Liver (tissue), 9 donors: ENCODE results near the gene MICOS13. TPM values are rescaled to one million over a fixed set of nuclear protein-coding genes. Genes with fewer than 3 reads are reported as not detected.

Experiments
- DNase-seq: peaks from one replicate; pipeline ENCODE4 v3.0.0-alpha.2; 2017; ENCODE audit warnings: low spot score
- H3K27ac ChIP-seq, 2 donors: one replicate each; pipeline ENCODE4 v1.7.0; 2013; ENCODE audit warnings: inconsistent platforms in 2 of 2, low read length in 2 of 2, control low read depth in 1 of 2, low read depth in 1 of 2, mild to moderate bottlenecking in 1 of 2
- H3K27me3 ChIP-seq, 4 donors: one replicate each; pipeline versions ENCODE4 v1.6.1 to v1.7.0; 2013; ENCODE audit warnings: low read length in 3 of 4, inconsistent platforms in 1 of 4, mild to moderate bottlenecking in 1 of 4, moderate library complexity in 1 of 4; ENCODE audit not compliant: control insufficient read depth in 4 of 4, insufficient read depth in 4 of 4
- H3K36me3 ChIP-seq, 4 donors: one replicate each; pipeline versions ENCODE4 v1.6.1 to v1.7.0; 2013; ENCODE audit warnings: low read length in 3 of 4, mild to moderate bottlenecking in 3 of 4, low read depth in 1 of 4, moderate library complexity in 1 of 4; ENCODE audit not compliant: control insufficient read depth in 4 of 4, insufficient read depth in 3 of 4
- H3K4me1 ChIP-seq, 4 donors: one replicate each; pipeline versions ENCODE4 v1.6.1 to v1.7.0; 2013; ENCODE audit warnings: low read length in 3 of 4, mild to moderate bottlenecking in 3 of 4, moderate library complexity in 1 of 4; ENCODE audit not compliant: control insufficient read depth in 4 of 4, insufficient read depth in 4 of 4
- H3K4me3 ChIP-seq, 3 donors: one replicate each; pipeline versions ENCODE4 v1.6.1 to v1.7.0; 2013; ENCODE audit warnings: low read length in 3 of 3, control low read depth in 1 of 3, low read depth in 1 of 3, mild to moderate bottlenecking in 1 of 3
- H3K9ac ChIP-seq, 2 donors: one replicate each; pipeline ENCODE4 v1.7.0; 2013; ENCODE audit warnings: low read length in 2 of 2, mild to moderate bottlenecking in 2 of 2, moderate library complexity in 2 of 2, control low read depth in 1 of 2, low read depth in 1 of 2
- H3K9me3 ChIP-seq, 4 donors: one replicate each; pipeline versions ENCODE4 v1.6.1 to v1.7.0; 2013; ENCODE audit warnings: low read length in 3 of 4; ENCODE audit not compliant: control insufficient read depth in 4 of 4
- EGR1 ChIP-seq, 2 donors: IDR thresholded peaks; 2 replicates each; pipeline ENCODE4 v1.6.1; 2016 to 2018; ENCODE audit warnings: antibody characterized with exemption in 2 of 2, low read depth in 2 of 2
- FOXA1 ChIP-seq: IDR thresholded peaks from 2 replicates; pipeline ENCODE4 v1.6.1; 2016; ENCODE audit warnings: antibody characterized with exemption
- FOXA2 ChIP-seq: IDR thresholded peaks from 2 replicates; pipeline ENCODE4 v1.6.1; 2016; ENCODE audit warnings: antibody characterized with exemption
- HNF4G ChIP-seq: IDR thresholded peaks from 2 replicates; pipeline ENCODE4 v1.6.1; 2016; ENCODE audit warnings: antibody characterized with exemption
- MAX ChIP-seq: IDR thresholded peaks from 2 replicates; pipeline ENCODE4 v1.6.1; 2016; ENCODE audit warnings: antibody characterized with exemption
- NR2F2 ChIP-seq: IDR thresholded peaks from 2 replicates; pipeline ENCODE4 v1.6.1; 2016; ENCODE audit warnings: antibody characterized with exemption
- REST ChIP-seq: IDR thresholded peaks from 2 replicates; pipeline ENCODE4 v1.6.1; 2016; ENCODE audit warnings: antibody characterized with exemption, mild to moderate bottlenecking
- SP1 ChIP-seq: IDR thresholded peaks from 2 replicates; pipeline ENCODE4 v1.6.1; 2018; ENCODE audit warnings: antibody characterized with exemption, mild to moderate bottlenecking
- TAF1 ChIP-seq: conservative IDR thresholded peaks from 2 replicates; pipeline ENCODE4 v1.6.1; 2016; ENCODE audit warnings: antibody characterized with exemption, mild to moderate bottlenecking
- YY1 ChIP-seq: IDR thresholded peaks from 2 replicates; pipeline ENCODE4 v1.6.1; 2016; ENCODE audit warnings: antibody characterized with exemption, mild to moderate bottlenecking
- WGBS: extraction: QIAGEN DNeasy Blood & Tissue Kit; methylation state at CpG from one replicate; pipeline ENCODE4 v1.1.7; 2013; 5-methylcytosine and 5-hydroxymethylcytosine counted together
- polyA plus RNA-seq, 2 donors: library from polyadenylated mRNA; stranded (reverse) in 1 of 2; unstranded in 1 of 2; fragments of 200-250 nt in 1 of 2; fragments of >200 nt in 1 of 2; fragmentation: Nextera tagmentation in 1 of 2; extraction: Ambion mirVana in 1 of 2; gene quantifications; one replicate each; pipeline versions ENCODE4 v1.2.1 to v1.2.3, GENCODE V29; 2013 to 2015
- total RNA-seq, 2 donors: library from RNA; depleted of rRNA; stranded (reverse); fragments of >200 nt; gene quantifications; one replicate each; pipeline ENCODE4 v1.2.3, GENCODE V29; 2014
- TF ChIP-seq, protein P1 (sequence below): IDR thresholded peaks from 2 replicates; pipeline ENCODE4 v1.6.1; 2016; ENCODE audit warnings: antibody characterized with exemption
- TF ChIP-seq, protein P2 (sequence below): IDR thresholded peaks from 2 replicates; pipeline ENCODE4 v1.6.1; 2016; ENCODE audit warnings: antibody characterized with exemption
- donor health status: healthy.
- donor health status: healthy.
- donor health status: healthy.
- donor health status: healthy.
- donor health status: healthy.

MICOS13 gene
- total and polyA plus RNA-seq, 4 donors, result 11.5 to 84.0 (median 30.8) TPM

DNA sequence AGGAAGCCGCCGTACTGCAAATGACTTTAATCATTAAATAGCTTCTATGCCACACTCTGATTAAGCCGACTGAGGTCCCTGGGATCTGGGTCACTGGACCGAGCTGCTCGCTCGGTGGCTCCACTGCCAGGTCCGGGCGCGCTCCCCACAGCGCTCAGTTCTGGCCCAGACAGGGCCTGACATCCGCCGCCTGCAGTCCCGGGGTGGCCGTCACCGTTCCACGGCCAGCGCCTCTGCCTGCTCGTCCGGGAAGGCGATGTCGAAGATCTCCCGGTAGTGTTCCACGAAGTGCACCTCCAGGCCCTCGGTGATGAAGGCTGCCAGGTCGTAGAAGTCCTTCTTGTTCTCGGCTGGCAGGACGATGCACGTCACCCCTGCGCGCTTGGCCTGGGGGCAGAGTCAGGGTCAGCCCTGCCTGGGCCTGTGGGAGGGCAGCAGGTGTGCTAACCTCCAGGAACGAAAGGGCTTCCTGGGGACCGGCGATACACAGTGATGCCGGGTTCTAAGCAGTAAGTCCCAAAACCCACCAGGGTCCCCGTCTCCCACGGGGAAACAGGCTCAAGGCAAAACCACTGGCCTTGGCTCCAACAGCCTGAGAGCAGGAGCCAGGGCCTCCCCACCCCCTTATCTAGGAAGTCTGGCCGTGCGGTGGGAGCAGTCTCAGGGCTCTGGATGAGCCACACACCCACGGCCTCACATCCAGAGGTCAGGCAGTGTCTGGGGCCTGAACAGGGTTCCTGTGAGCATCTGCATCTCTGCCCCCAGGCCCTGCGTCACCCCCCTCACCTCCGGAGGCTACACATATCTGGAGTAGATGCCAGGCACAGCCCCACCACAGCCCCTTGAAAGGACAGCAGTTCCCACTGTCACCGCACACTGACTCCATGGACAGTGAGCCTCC, 11.8 kb upstream of the MICOS13 start:
- no peak overlapping the region for H3K9ac ChIP-seq
- no peak for DNase-seq
- peaks cover 6 to 27% (median 11%) of the 10 kb centered on the region in 4 donors for H3K4me1 ChIP-seq
- no peaks in the 10 kb centered on the region for H3K9me3 ChIP-seq
- H3K36me3 ChIP-seq, result peaks cover 11 to 51% (median 21%) of the 10 kb centered on the region in 4 donors
- peak overlapping the region in 1 of 3 donors; percentile 66 for H3K4me3 ChIP-seq
- TF ChIP-seq FOXA1, result no peak
- TF ChIP-seq YY1, result no peak
- no peak for TF ChIP-seq NR2F2
- TF ChIP-seq FOXA2, result no peak
- no peak for TF ChIP-seq MAX
- no peak for TF ChIP-seq SP1
- H3K27ac ChIP-seq, result no peak overlapping the region
- WGBS, result 74% methylated on average over 42 of the region's 42 CpGs
- no peaks in the 10 kb centered on the region for H3K27me3 ChIP-seq

DNA sequence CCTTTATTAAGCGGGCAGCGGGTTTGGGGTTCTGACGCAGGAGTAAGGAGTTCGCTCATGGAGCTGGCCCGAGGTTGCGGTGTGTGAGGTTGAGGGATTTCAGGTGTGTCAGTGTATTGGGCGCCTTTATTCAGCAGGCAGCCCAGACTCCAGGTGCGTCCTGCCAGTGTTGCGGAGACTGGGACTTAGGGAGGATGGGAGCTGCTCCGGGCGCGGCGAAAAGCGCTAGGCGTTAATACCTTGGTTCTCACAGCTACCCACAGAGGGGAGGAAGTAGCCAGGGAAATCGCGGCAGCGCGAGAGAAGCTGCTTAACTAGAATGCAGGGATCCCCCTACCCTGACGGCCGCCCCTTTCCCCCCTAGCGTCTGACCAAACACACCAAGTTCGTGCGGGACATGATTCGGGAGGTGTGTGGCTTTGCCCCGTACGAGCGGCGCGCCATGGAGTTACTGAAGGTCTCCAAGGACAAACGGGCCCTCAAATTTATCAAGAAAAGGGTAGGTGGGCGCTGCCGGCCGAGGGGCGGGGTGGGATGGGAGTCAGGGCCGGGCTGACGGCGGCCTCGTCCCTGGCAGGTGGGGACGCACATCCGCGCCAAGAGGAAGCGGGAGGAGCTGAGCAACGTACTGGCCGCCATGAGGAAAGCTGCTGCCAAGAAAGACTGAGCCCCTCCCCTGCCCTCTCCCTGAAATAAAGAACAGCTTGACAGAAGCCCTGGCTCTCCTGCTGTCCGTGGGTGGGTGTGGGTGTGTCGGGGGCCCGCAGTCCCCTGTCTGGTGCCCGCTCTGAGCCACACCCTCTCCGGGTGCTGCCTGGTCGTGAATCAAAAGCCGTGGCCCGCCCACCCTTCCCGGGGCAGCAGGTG, 10.9 kb upstream of the MICOS13 start:
- peak overlapping the region; percentile 75 to 82 for H3K27ac ChIP-seq
- peaks cover 11 to 42% (median 20%) of the 10 kb centered on the region in 4 donors for H3K36me3 ChIP-seq
- H3K9ac ChIP-seq, result peak overlapping the region; percentile 29 to 85
- 8% methylated on average over 54 of the region's 54 CpGs for whole genome bisulfite sequencing
- H3K9me3 ChIP-seq, result no peaks in the 10 kb centered on the region
- peak; percentile 17 for TF ChIP-seq YY1
- TF ChIP-seq, protein P1, sequence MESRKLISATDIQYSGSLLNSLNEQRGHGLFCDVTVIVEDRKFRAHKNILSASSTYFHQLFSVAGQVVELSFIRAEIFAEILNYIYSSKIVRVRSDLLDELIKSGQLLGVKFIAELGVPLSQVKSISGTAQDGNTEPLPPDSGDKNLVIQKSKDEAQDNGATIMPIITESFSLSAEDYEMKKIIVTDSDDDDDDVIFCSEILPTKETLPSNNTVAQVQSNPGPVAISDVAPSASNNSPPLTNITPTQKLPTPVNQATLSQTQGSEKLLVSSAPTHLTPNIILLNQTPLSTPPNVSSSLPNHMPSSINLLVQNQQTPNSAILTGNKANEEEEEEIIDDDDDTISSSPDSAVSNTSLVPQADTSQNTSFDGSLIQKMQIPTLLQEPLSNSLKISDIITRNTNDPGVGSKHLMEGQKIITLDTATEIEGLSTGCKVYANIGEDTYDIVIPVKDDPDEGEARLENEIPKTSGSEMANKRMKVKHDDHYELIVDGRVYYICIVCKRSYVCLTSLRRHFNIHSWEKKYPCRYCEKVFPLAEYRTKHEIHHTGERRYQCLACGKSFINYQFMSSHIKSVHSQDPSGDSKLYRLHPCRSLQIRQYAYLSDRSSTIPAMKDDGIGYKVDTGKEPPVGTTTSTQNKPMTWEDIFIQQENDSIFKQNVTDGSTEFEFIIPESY, result no peak
- H3K27me3 ChIP-seq, result no peaks in the 10 kb centered on the region
- DNase-seq, result no peak
- H3K4me3 ChIP-seq, result peak overlapping the region; percentile 66 to 88 (median 82)
- H3K4me1 ChIP-seq, result peaks cover 6 to 27% (median 14%) of the 10 kb centered on the region in 4 donors

DNA sequence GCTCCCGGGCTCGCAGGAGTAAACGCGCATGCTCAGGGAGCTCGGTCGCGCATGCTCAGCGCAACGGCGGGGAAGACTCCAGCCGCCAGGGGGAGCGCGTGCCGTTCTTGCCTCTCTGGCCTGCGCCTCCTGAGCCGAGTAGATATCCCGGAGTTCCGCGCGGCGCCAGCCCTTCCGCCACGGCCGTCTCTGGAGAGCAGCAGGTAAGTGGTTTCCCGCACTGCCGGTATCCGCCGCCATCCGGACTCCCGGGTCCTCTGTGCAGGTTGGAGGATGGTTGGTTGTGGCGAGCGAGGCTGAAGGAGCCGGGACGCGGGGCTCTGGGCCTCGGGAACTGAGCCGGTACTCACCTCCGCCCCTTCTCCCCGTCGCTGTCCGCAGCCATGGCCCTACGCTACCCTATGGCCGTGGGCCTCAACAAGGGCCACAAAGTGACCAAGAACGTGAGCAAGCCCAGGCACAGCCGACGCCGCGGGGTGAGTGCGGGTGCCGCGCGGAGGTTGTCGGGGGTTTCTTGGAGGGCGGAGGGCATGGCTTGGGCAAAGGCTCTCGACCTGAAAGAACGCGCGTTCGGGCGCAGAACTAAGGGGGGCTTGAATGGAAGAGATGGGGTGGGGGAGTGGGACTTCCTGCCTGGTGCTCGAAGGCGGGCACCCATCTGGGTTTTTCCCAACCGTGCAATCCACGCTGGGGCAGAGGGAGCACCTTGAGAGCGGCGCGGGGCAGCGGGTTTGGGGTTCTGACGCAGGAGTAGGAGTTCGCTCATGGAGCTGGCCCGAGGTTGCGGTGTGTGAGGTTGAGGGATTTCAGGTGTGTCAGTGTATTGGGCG, 10.0 kb upstream of the MICOS13 start, which contains the start of gene RPL36:
Gene RPL36 (plus strand): TSS at position 171 of the 830 bp plus-strand sequence. CDS start 213 bp downstream, at position 384.
- peak; percentile 100 for DNase-seq
- WGBS, result under 1% methylated on average over 73 of the region's 73 CpGs
- peak within 1 kb of the TSS; percentile 29 to 85 for H3K9ac ChIP-seq
- H3K27ac ChIP-seq, result peak within 1 kb of the TSS; percentile 75 to 82
- peaks cover 6 to 27% (median 14%) of the 10 kb centered on the region in 4 donors for H3K4me1 ChIP-seq
- H3K27me3 ChIP-seq, result no peaks in the 10 kb centered on the region
- H3K36me3 ChIP-seq, result peaks cover 11 to 37% (median 16%) of the 10 kb centered on the region in 4 donors
- peak within 1 kb of the TSS; percentile 66 to 88 (median 82) for H3K4me3 ChIP-seq
- H3K9me3 ChIP-seq, result no peaks in the 10 kb centered on the region
- TF ChIP-seq TAF1 (peak; percentile 99), HNF4G (no peak), EGR1 (IDR thresholded peaks at IDR 0.05; ENCODE audit: low read depth in 2 of 2) (no peak), SP1 (peak; percentile 59), NR2F2 (no peak), FOXA1 (peak; percentile 63), REST (peak; percentile 96)
- TF ChIP-seq, protein P2, sequence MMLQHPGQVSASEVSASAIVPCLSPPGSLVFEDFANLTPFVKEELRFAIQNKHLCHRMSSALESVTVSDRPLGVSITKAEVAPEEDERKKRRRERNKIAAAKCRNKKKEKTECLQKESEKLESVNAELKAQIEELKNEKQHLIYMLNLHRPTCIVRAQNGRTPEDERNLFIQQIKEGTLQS, result no peak
- TF ChIP-seq, protein P1, result no peak
